B cell (primary cell): ENCODE data around the gene PPP5C. TPM values are rescaled to one million over a fixed set of nuclear protein-coding genes. Genes with fewer than 3 reads are reported as not detected.

ENCODE experiments used
- ATAC-seq: fragments of 200-7000 bp; cut with Tn5 transposase; one replicate; pipeline ENCODE4 v1.10.0; 2021; ENCODE audit warnings: low read depth, mild to moderate bottlenecking, moderate number of reproducible peaks, moderate library complexity
- CTCF ChIA-PET: fragments of 350-600 bp; sonication (Branson Sonifier 250); formaldehyde crosslinking; loops from one replicate; lab custom pipeline; 2021; ENCODE audit warnings: antibody characterized with exemption, inconsistent platforms; lab: Charles Lee
- POLR2A ChIA-PET: fragments of 350-600 bp; sonication (Branson Sonifier 250); formaldehyde crosslinking; loops from one replicate; lab custom pipeline; 2021; ENCODE audit warnings: antibody characterized with exemption; lab: Charles Lee
- DNase-seq: peaks from one replicate; pipeline ENCODE4 v3.0.0; 2013
- H2AFZ ChIP-seq: 2 replicates; pipeline ENCODE4 v1.6.1; 2012; ENCODE audit warnings: mild to moderate bottlenecking, low read depth, low read length; ENCODE audit not compliant: insufficient read depth, poor library complexity, severe bottlenecking
- H3K27ac ChIP-seq, 2 donors: 1 replicate in 1 of 2; 2 replicates in 1 of 2; pipeline ENCODE4 v1.5.1; 2012 to 2013; ENCODE audit warnings: low read length in 2 of 2, mild to moderate bottlenecking in 2 of 2, moderate library complexity in 1 of 2
- H3K27me3 ChIP-seq, 4 experiments: fragments of 200-600 bp in 1 of 4; sonication (generic) in 1 of 4; replicated peaks in 1 of 4; 1 replicate in 2 of 4; 2 replicates in 2 of 4; pipeline versions ENCODE4 v1.6.1 to v1.7.0; 2013 to 2016; ENCODE audit warnings: low read length in 3 of 4, mild to moderate bottlenecking in 2 of 4, mixed read lengths in 1 of 4, moderate library complexity in 1 of 4; ENCODE audit not compliant: insufficient read depth in 4 of 4, control insufficient read depth in 3 of 4; ENCODE audit errors: control extremely low read depth in 1 of 4
- H3K36me3 ChIP-seq, 2 experiments: replicated peaks in 1 of 2; 1 replicate in 1 of 2; 2 replicates in 1 of 2; pipeline versions ENCODE4 v1.6.1 to v1.7.1; 2013; ENCODE audit warnings: low read length in 1 of 2; ENCODE audit not compliant: insufficient read depth in 2 of 2, control insufficient read depth in 1 of 2; ENCODE audit errors: control extremely low read depth in 1 of 2, extremely low read depth in 1 of 2
- H3K4me1 ChIP-seq, 2 donors: fragments of 200-600 bp in 1 of 2; sonication (generic) in 1 of 2; 1 replicate in 1 of 2; 2 replicates in 1 of 2; pipeline versions ENCODE4 v1.5.1 to v1.6.1; 2013 to 2017; ENCODE audit warnings: low read length in 2 of 2; ENCODE audit not compliant: control insufficient read depth in 2 of 2, insufficient read depth in 2 of 2
- H3K4me2 ChIP-seq: replicated peaks from 2 replicates; pipeline ENCODE3; 2012; ENCODE audit warnings: mild to moderate bottlenecking, low read depth, low read length; ENCODE audit not compliant: poor library complexity, severe bottlenecking
- H3K4me3 ChIP-seq, 5 experiments: fragments of 200-600 bp in 1 of 5; sonication (generic) in 1 of 5; 1 replicate in 3 of 5; 2 replicates in 2 of 5; pipeline versions ENCODE4 v1.5.1 to v1.7.0; 2011 to 2016; ENCODE audit warnings: low read length in 4 of 5, mild to moderate bottlenecking in 4 of 5, low read depth in 2 of 5, control low read depth in 1 of 5, moderate library complexity in 1 of 5; ENCODE audit not compliant: insufficient read depth in 1 of 5; ENCODE audit errors: control extremely low read depth in 1 of 5, extremely low read depth in 1 of 5
- H3K79me2 ChIP-seq: fragments of 200-600 bp; sonication (generic); one replicate; pipeline ENCODE4 v1.6.0; 2016; ENCODE audit warnings: low read length; ENCODE audit not compliant: control insufficient read depth, insufficient read depth
- H3K9ac ChIP-seq: fragments of 200-600 bp; sonication (generic); 2 replicates; pipeline ENCODE4 v1.6.1; 2017; ENCODE audit warnings: mild to moderate bottlenecking, low read length, moderate library complexity
- H3K9me3 ChIP-seq, 3 donors: one replicate each; pipeline versions ENCODE4 v1.6.1 to v1.7.1; 2013; ENCODE audit warnings: low read length in 2 of 3; ENCODE audit not compliant: control insufficient read depth in 2 of 3, insufficient read depth in 1 of 3; ENCODE audit errors: control extremely low read depth in 1 of 3
- H4K20me1 ChIP-seq: 2 replicates; pipeline ENCODE4 v1.6.0; 2012; ENCODE audit warnings: mild to moderate bottlenecking, low read length; ENCODE audit not compliant: insufficient read depth, control insufficient read depth, poor library complexity, severe bottlenecking
- H3K27ac Mint-ChIP-seq: one replicate; pipeline ENCODE4 v1.8.0; 2021; ENCODE audit warnings: mixed read lengths
- H3K27me3 Mint-ChIP-seq: one replicate; pipeline ENCODE4 v1.8.0; 2021; ENCODE audit warnings: mixed read lengths
- H3K4me1 Mint-ChIP-seq: one replicate; pipeline ENCODE4 v1.8.0; 2021; ENCODE audit warnings: mixed read lengths
- H3K4me3 Mint-ChIP-seq: one replicate; pipeline ENCODE4 v1.8.0; 2021; ENCODE audit warnings: mixed read lengths
- H3K9me3 Mint-ChIP-seq: one replicate; pipeline ENCODE4 v1.8.0; 2022; ENCODE audit warnings: mixed read lengths; ENCODE audit not compliant: insufficient read depth
- EZH2 ChIP-seq: IDR thresholded peaks from 2 replicates; pipeline ENCODE4 v1.6.1; 2012; ENCODE audit warnings: borderline replicate concordance, low read depth, mild to moderate bottlenecking, moderate library complexity, low read length; ENCODE audit not compliant: insufficient read depth, poor library complexity, severe bottlenecking
- WGBS: methylation state at CpG from one replicate; pipeline ENCODE4 v1.1.5; 2013; ENCODE audit warnings: missing lambda C conversion rate; ENCODE audit not compliant: insufficient coverage; 5-methylcytosine and 5-hydroxymethylcytosine counted together
- intact Hi-C: fragments of 100-400 bp; cut with micrococcal nuclease; formaldehyde crosslinking; loops from one replicate; pipeline ENCODE4 v1.10.0; 2022
- polyA plus RNA-seq: library from polyadenylated mRNA; depleted of rRNA; stranded (reverse); fragments of >200 nt; gene quantifications from 2 replicates; pipeline ENCODE4 v1.2.3, GENCODE V29; 2012
- total RNA-seq, 2 donors: library from RNA; stranded (reverse); fragments of 120-200 nt in 1 of 2; gene quantifications; 1 replicate in 1 of 2; 2 replicates in 1 of 2; pipeline versions ENCODE4 v1.2.3 to v1.2.4, GENCODE V29; 2013 to 2022
- TF ChIP-seq, protein P1 (sequence below): fragments of 200-600 bp; IDR thresholded peaks from one replicate; pipeline ENCODE4 v1.8.0; 2022; ENCODE audit warnings: antibody characterized with exemption, mild to moderate bottlenecking

PPP5C gene
- total and polyA plus RNA-seq, 2 donors (not counting 1 experiment from before 2014, with no cell fraction given), result 51.2 to 70.5 TPM

GRCh38 chr19:46368116-46368515, 21.2 kb downstream of the PPP5C start:
- no peaks in the 10 kb centered on the region for H3K4me1 ChIP-seq
- CTCF ChIA-PET, result no interaction called here
- 95% methylated on average over 7 of the region's 7 CpGs for WGBS
- TF ChIP-seq, protein P1, sequence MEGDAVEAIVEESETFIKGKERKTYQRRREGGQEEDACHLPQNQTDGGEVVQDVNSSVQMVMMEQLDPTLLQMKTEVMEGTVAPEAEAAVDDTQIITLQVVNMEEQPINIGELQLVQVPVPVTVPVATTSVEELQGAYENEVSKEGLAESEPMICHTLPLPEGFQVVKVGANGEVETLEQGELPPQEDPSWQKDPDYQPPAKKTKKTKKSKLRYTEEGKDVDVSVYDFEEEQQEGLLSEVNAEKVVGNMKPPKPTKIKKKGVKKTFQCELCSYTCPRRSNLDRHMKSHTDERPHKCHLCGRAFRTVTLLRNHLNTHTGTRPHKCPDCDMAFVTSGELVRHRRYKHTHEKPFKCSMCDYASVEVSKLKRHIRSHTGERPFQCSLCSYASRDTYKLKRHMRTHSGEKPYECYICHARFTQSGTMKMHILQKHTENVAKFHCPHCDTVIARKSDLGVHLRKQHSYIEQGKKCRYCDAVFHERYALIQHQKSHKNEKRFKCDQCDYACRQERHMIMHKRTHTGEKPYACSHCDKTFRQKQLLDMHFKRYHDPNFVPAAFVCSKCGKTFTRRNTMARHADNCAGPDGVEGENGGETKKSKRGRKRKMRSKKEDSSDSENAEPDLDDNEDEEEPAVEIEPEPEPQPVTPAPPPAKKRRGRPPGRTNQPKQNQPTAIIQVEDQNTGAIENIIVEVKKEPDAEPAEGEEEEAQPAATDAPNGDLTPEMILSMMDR, result no peak
- no peak for TF ChIP-seq EZH2
- Mint-ChIP-seq H3K27me3 (no peaks in the 10 kb centered on the region), H3K9me3 (no peaks in the 10 kb centered on the region), H3K27ac (no peak overlapping the region), H3K4me1 (peaks cover 4% of the 10 kb centered on the region), H3K4me3 (no peak overlapping the region)
- H3K79me2 ChIP-seq, result peaks cover 80% of the 10 kb centered on the region
- H3K36me3 ChIP-seq, result peaks cover 0 to 37% of the 10 kb centered on the region in 2 experiments
- no peaks in the 10 kb centered on the region for H3K9me3 ChIP-seq
- no peak overlapping the region for H3K27ac ChIP-seq
- DNase-seq (no peak), ATAC-seq (no peak)
- intact Hi-C loops, result no loop called here
- H3K4me2 ChIP-seq, result no peak overlapping the region
- no peak overlapping the region for H3K4me3 ChIP-seq
- POLR2A ChIA-PET, result no interaction called here
- H4K20me1 ChIP-seq, result peaks cover 52% of the 10 kb centered on the region
- H3K27me3 ChIP-seq, result no peaks in the 10 kb centered on the region
- H3K9ac ChIP-seq, result no peak overlapping the region
- no peak overlapping the region for H2AFZ ChIP-seq

DNA sequence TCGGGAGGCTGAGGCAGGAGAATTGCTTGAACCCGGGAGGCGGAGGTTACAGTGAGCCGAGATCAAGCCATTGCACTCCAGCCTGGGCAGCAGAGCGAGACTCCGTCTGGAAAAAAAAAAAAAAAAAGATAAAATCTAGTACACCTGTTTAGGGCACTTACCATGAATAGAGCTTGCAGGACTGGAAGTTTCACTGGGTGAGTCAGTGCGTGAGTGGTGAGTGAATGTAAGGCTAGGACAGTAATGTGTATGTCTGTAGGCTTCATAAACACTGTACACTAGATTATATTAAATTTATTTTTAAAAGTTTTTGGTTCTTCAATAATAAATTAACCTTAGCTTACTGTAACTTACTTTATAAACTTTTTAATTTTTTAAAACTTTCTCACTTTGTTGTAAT, 22.9 kb downstream of the PPP5C start:
- Mint-ChIP-seq H3K9me3 (no peaks in the 10 kb centered on the region), H3K27ac (no peak overlapping the region), H3K4me3 (no peak overlapping the region), H3K27me3 (no peaks in the 10 kb centered on the region), H3K4me1 (peaks cover 4% of the 10 kb centered on the region)
- intact Hi-C loops, result no loop called here
- ATAC-seq (no peak), DNase-seq (no peak)
- H3K27ac ChIP-seq, result no peak overlapping the region
- H3K36me3 ChIP-seq, result peaks cover 0 to 34% of the 10 kb centered on the region in 2 experiments
- ChIA-PET POLR2A (no interaction called here), CTCF (interaction anchor here (1.1 kb wide), 1 partner anchor 142 kb away, joined by 4 read pairs; no protein-coding TSS in a partner anchor)
- no peak overlapping the region for H3K9ac ChIP-seq
- H4K20me1 ChIP-seq, result peaks cover 59% of the 10 kb centered on the region
- H3K4me3 ChIP-seq, result no peak overlapping the region
- no peak overlapping the region for H3K4me2 ChIP-seq
- WGBS, result no CpG with 5 or more reads among the region's 7 CpGs
- peaks cover 72% of the 10 kb centered on the region for H3K79me2 ChIP-seq
- no peaks in the 10 kb centered on the region for H3K4me1 ChIP-seq
- no peaks in the 10 kb centered on the region for H3K27me3 ChIP-seq
- TF ChIP-seq, protein P1, result no peak
- TF ChIP-seq EZH2, result no peak
- no peaks in the 10 kb centered on the region for H3K9me3 ChIP-seq
- H2AFZ ChIP-seq, result no peak overlapping the region
